H9 (cell line): ENCODE results near the gene MYLK4. TPM values are rescaled to one million over a fixed set of nuclear protein-coding genes. Genes with fewer than 3 reads are reported as not detected.

Experiments used
- DNase-seq: peaks from one replicate; pipeline ENCODE4 v3.0.0-alpha.2; 2017
- H2AFZ ChIP-seq: one replicate; pipeline ENCODE4 v1.6.1; 2013; ENCODE audit warnings: mild to moderate bottlenecking, low read length, control low read depth, moderate library complexity
- H2AK5ac ChIP-seq: 2 replicates; pipeline ENCODE4 v1.6.1; 2013; ENCODE audit warnings: low read length, control low read depth, mixed read lengths; ENCODE audit not compliant: insufficient read length
- H2BK120ac ChIP-seq: one replicate; pipeline ENCODE4 v1.6.1; 2013; ENCODE audit warnings: low read depth, mild to moderate bottlenecking, low read length, control low read depth, inconsistent platforms; ENCODE audit not compliant: poor library complexity, severe bottlenecking
- H2BK12ac ChIP-seq: 2 replicates; pipeline ENCODE4 v1.6.1; 2013; ENCODE audit warnings: low read length, control low read depth, mixed read lengths, low read depth; ENCODE audit not compliant: insufficient read length
- H2BK15ac ChIP-seq: 2 replicates; pipeline ENCODE4 v1.6.1; 2013; ENCODE audit warnings: low read depth, low read length, control low read depth
- H2BK20ac ChIP-seq: one replicate; pipeline ENCODE4 v1.6.1; 2013; ENCODE audit warnings: low read depth, mild to moderate bottlenecking, low read length, control low read depth, inconsistent platforms; ENCODE audit not compliant: poor library complexity, severe bottlenecking
- H2BK5ac ChIP-seq: 2 replicates; pipeline ENCODE4 v1.6.1; 2013; ENCODE audit warnings: low read length, control low read depth, mixed read lengths; ENCODE audit not compliant: insufficient read length
- H3K14ac ChIP-seq: 2 replicates; pipeline ENCODE4 v1.6.1; 2013; ENCODE audit warnings: low read length, control low read depth; ENCODE audit not compliant: insufficient read depth
- H3K18ac ChIP-seq: 2 replicates; pipeline ENCODE4 v1.6.1; 2013; ENCODE audit warnings: low read depth, mild to moderate bottlenecking, mixed read lengths, low read length, control low read depth; ENCODE audit not compliant: insufficient read length
- H3K23ac ChIP-seq: 2 replicates; pipeline ENCODE4 v1.6.1; 2013; ENCODE audit warnings: low read length, control low read depth, mixed read lengths, low read depth; ENCODE audit not compliant: insufficient read length
- H3K23me2 ChIP-seq: 2 replicates; pipeline ENCODE4 v1.6.1; 2013; ENCODE audit warnings: low read depth, mild to moderate bottlenecking, mixed read lengths, low read length, control low read depth; ENCODE audit not compliant: insufficient read length, poor library complexity, severe bottlenecking
- H3K27ac ChIP-seq: 2 replicates; pipeline ENCODE4 v1.5.1; 2013; ENCODE audit warnings: low read length, control low read depth, mixed read lengths, low read depth; ENCODE audit not compliant: insufficient read length
- H3K27me3 ChIP-seq: 2 replicates; pipeline ENCODE4 v1.6.1; 2013; ENCODE audit warnings: low read length, control low read depth, inconsistent platforms; ENCODE audit not compliant: insufficient read depth
- H3K4ac ChIP-seq: 2 replicates; pipeline ENCODE4 v1.6.1; 2013; ENCODE audit warnings: low read depth, mild to moderate bottlenecking, control low read depth, inconsistent platforms, low read length, moderate library complexity
- H3K4me1 ChIP-seq: 2 replicates; pipeline ENCODE4 v1.6.1; 2013; ENCODE audit warnings: low read length, control low read depth, inconsistent platforms; ENCODE audit not compliant: insufficient read depth
- H3K4me2 ChIP-seq: 2 replicates; pipeline ENCODE4 v1.6.1; 2013; ENCODE audit warnings: low read length, control low read depth, mixed read lengths; ENCODE audit not compliant: insufficient read length, insufficient read depth
- H3K56ac ChIP-seq: 2 replicates; pipeline ENCODE4 v1.6.1; 2013; ENCODE audit warnings: low read depth, mild to moderate bottlenecking, mixed read lengths, low read length, control low read depth; ENCODE audit not compliant: insufficient read length
- H3K79me1 ChIP-seq: 2 replicates; pipeline ENCODE4 v1.6.1; 2013; ENCODE audit warnings: low read depth, mild to moderate bottlenecking, moderate library complexity, low read length, control low read depth, inconsistent platforms; ENCODE audit not compliant: insufficient read depth, poor library complexity, severe bottlenecking
- H3K79me2 ChIP-seq: 2 replicates; pipeline ENCODE4 v1.6.1; 2013; ENCODE audit warnings: low read length, control low read depth, inconsistent platforms; ENCODE audit not compliant: insufficient read depth
- H3K9ac ChIP-seq: 2 replicates; pipeline ENCODE4 v1.6.1; 2013; ENCODE audit warnings: low read length, control low read depth, mixed read lengths; ENCODE audit not compliant: insufficient read length; ENCODE audit errors: extremely low read depth
- H3K9me3 ChIP-seq: one replicate; pipeline ENCODE4 v1.6.1; 2013; ENCODE audit warnings: low read depth, low read length, inconsistent platforms; ENCODE audit not compliant: control insufficient read depth
- H3T11ph ChIP-seq: one replicate; pipeline ENCODE4 v1.6.1; 2013; ENCODE audit warnings: mild to moderate bottlenecking, low read length, control low read depth, inconsistent platforms
- H4K20me1 ChIP-seq: one replicate; pipeline ENCODE4 v1.6.1; 2013; ENCODE audit not compliant: control insufficient read depth, insufficient read length, insufficient read depth
- H4K5ac ChIP-seq: 2 replicates; pipeline ENCODE4 v1.6.1; 2013; ENCODE audit warnings: low read depth, mild to moderate bottlenecking, mixed read lengths, low read length, control low read depth; ENCODE audit not compliant: insufficient read length
- H4K8ac ChIP-seq: replicated peaks from 2 replicates; pipeline ENCODE4 v1.6.1; 2013; ENCODE audit warnings: low read length, control low read depth, mixed read lengths, low read depth; ENCODE audit not compliant: insufficient read length
- H4K91ac ChIP-seq: 2 replicates; pipeline ENCODE4 v1.6.1; 2013; ENCODE audit warnings: low read depth, mild to moderate bottlenecking, moderate library complexity, mixed read lengths, low read length, control low read depth; ENCODE audit not compliant: insufficient read length
- H3K27ac Mint-ChIP-seq, 3 experiments: 2 replicates in 2 of 3; 3 replicates in 1 of 3; pipeline ENCODE4 v1.8.0; 2020 to 2021; ENCODE audit warnings: mixed read lengths in 3 of 3, mild to moderate bottlenecking in 1 of 3, moderate library complexity in 1 of 3
- H3K27me3 Mint-ChIP-seq: 2 replicates; pipeline ENCODE4 v1.8.0; 2021; ENCODE audit warnings: low read depth, mild to moderate bottlenecking, moderate library complexity, mixed read lengths
- H3K36me3 Mint-ChIP-seq, 3 experiments: 2 replicates in 2 of 3; 3 replicates in 1 of 3; pipeline ENCODE4 v1.8.0; 2020 to 2021; ENCODE audit warnings: low read depth in 3 of 3, mixed read lengths in 3 of 3; ENCODE audit not compliant: insufficient read depth in 1 of 3
- H3K4me1 Mint-ChIP-seq, 2 experiments: 2 replicates each; pipeline ENCODE4 v1.8.0; 2020; ENCODE audit warnings: mixed read lengths in 2 of 2
- H3K4me3 Mint-ChIP-seq, 2 experiments: 2 replicates in 1 of 2; 3 replicates in 1 of 2; pipeline ENCODE4 v1.8.0; 2020 to 2021; ENCODE audit warnings: mild to moderate bottlenecking in 2 of 2, mixed read lengths in 2 of 2, moderate library complexity in 1 of 2
- H3K9me3 Mint-ChIP-seq, 2 experiments: 2 replicates in 1 of 2; 3 replicates in 1 of 2; pipeline ENCODE4 v1.8.0; 2020; ENCODE audit warnings: mild to moderate bottlenecking in 2 of 2, mixed read lengths in 2 of 2, moderate library complexity in 1 of 2
- WGBS: extraction: QIAGEN DNeasy Blood & Tissue Kit; methylation state at CpG from one replicate; pipeline ENCODE4 v1.1.7; 2013; ENCODE audit warnings: missing lambda C conversion rate, low lambda C conversion rate, mixed read lengths; ENCODE audit not compliant: insufficient read length; ENCODE audit errors: extremely low coverage; 5-methylcytosine and 5-hydroxymethylcytosine counted together
- total RNA-seq: library from RNA; stranded (reverse); gene quantifications from 2 replicates; pipeline ENCODE4 v1.2.1, GENCODE V29; 2021
- TF ChIP-seq, protein P1 (sequence below): fragments of 200-600 bp; sonication (generic); conservative IDR thresholded peaks from 3 replicates; pipeline ENCODE4 v1.8.0; 2021; ENCODE audit warnings: antibody characterized with exemption, mild to moderate bottlenecking

The MYLK4 gene
- total RNA-seq, 1 experiment from 2014 or later = 0.28 TPM

- no peak overlapping the region for H3K18ac ChIP-seq
- DNase-seq = no peak
- no peak overlapping the region for H2BK5ac ChIP-seq
- no peak overlapping the region for H3T11ph ChIP-seq
- peaks cover 3% of the 10 kb centered on the region; the same call in 1 of the 2 replicates for H3K4me1 ChIP-seq
- peak overlapping the region; percentile 97 for H3K4me2 ChIP-seq
- Mint-ChIP-seq H3K27me3 (no peaks in the 10 kb centered on the region), H3K4me1 (peaks cover 41 to 46% of the 10 kb centered on the region in 2 experiments), H3K36me3 (peaks cover 9 to 20% (median 12%) of the 10 kb centered on the region in 3 experiments; a peak in 6 of 7 replicates), H3K4me3 (peak overlapping the region; percentile 20 to 91; a peak in 3 of 5 replicates), H3K27ac (no peak overlapping the region), H3K9me3 (peaks cover 0 to 3% of the 10 kb centered on the region in 2 experiments; a peak in 2 of 5 replicates)
- no peaks in the 10 kb centered on the region for H3K27me3 ChIP-seq
- no peak overlapping the region for H3K56ac ChIP-seq
- H4K20me1 ChIP-seq = no peaks in the 10 kb centered on the region
- no peak overlapping the region for H4K8ac ChIP-seq
- no peak overlapping the region for H3K27ac ChIP-seq
- H3K79me1 ChIP-seq = peaks cover 2% of the 10 kb centered on the region
- H3K23me2 ChIP-seq = peaks cover 11% of the 10 kb centered on the region
- no peak overlapping the region for H3K4ac ChIP-seq
- H3K9ac ChIP-seq = no peak overlapping the region
- no peak overlapping the region for H2AFZ ChIP-seq
- H2BK120ac ChIP-seq = no peak overlapping the region
- no CpG with 5 or more reads among the region's 6 CpGs for WGBS
- peaks cover 20% of the 10 kb centered on the region; the same call in 1 of the 2 replicates for H3K79me2 ChIP-seq
- H3K14ac ChIP-seq = no peak overlapping the region
- H2BK20ac ChIP-seq = no peak overlapping the region
- no peak overlapping the region for H2AK5ac ChIP-seq
- no peak overlapping the region for H3K23ac ChIP-seq
- H2BK15ac ChIP-seq = no peak overlapping the region
- no peaks in the 10 kb centered on the region for H3K9me3 ChIP-seq
- no peak overlapping the region for H4K5ac ChIP-seq
- H2BK12ac ChIP-seq = no peak overlapping the region
- TF ChIP-seq, protein P1, sequence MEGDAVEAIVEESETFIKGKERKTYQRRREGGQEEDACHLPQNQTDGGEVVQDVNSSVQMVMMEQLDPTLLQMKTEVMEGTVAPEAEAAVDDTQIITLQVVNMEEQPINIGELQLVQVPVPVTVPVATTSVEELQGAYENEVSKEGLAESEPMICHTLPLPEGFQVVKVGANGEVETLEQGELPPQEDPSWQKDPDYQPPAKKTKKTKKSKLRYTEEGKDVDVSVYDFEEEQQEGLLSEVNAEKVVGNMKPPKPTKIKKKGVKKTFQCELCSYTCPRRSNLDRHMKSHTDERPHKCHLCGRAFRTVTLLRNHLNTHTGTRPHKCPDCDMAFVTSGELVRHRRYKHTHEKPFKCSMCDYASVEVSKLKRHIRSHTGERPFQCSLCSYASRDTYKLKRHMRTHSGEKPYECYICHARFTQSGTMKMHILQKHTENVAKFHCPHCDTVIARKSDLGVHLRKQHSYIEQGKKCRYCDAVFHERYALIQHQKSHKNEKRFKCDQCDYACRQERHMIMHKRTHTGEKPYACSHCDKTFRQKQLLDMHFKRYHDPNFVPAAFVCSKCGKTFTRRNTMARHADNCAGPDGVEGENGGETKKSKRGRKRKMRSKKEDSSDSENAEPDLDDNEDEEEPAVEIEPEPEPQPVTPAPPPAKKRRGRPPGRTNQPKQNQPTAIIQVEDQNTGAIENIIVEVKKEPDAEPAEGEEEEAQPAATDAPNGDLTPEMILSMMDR = no peak
- no peak overlapping the region for H4K91ac ChIP-seq
Measured at GRCh38 chr6:2768696-2769095, 18.0 kb upstream of the MYLK4 start.
